ENCODE results near the gene THPO. TPM values are rescaled to one million over a fixed set of nuclear protein-coding genes. Genes with fewer than 3 reads are reported as not detected.

The THPO gene
- total and polyA plus RNA-seq, 2 donors (not counting 3 experiments of a cell fraction or from before 2014, with no cell fraction given): 0.08 TPM; not detected in 1

DNA sequence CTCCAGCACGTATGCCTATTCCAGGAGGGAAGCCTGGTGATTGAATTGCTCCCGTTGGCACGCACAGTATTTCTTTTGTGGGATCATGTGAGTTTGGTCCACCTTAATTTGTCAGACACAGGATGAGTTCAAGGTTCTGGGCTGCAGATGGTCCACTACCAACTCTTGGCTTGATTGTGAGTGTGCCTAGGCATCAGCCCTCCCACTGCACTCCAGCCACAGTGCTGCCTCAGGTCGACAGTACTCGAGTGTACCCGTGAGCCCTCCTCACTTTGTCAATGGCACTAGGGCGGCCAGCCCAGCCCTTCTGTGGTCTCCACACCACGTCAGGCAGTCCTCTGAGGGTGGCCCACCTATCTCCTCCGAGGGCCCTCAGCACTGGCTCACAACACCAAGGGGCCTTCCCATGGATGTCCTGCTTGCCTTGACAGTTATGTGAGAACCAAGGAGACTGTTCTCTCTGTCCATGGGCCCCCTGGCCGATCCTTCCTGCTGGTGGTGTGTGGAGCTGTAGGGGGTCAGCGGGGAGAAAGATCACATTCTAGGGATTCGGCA is 32.0 kb upstream of the THPO start:
- ChIA-PET POLR2A (no interaction called here), CTCF (interaction anchor here (1.0 to 1.2 kb wide), 2 partner anchors 38 to 58 kb away, joined by 3 to 4 read pairs; no protein-coding TSS in a partner anchor)
- H3K9me3 ChIP-seq (replicated peaks; ENCODE audit: control insufficient read depth, insufficient read depth, low read length): no peaks in the 10 kb centered on the region
- dilution Hi-C loops (cut with MboI; ENCODE audit: extremely low pct_ligation_motif_present, low sequenced_read_pairs) (no loop called here), intact Hi-C loops (cut with micrococcal nuclease) (no loop called here)
- H4K20me1 ChIP-seq (replicated peaks; ENCODE audit: control insufficient read depth, extremely low read depth, insufficient read depth, low read length): no peaks in the 10 kb centered on the region
- FAIRE-seq: no peak
- no peak for TF ChIP-seq JUN (IDR thresholded peaks at IDR 0.05; ENCODE audit: borderline replicate concordance, insufficient read depth, insufficient read length, low read depth)
- no peak for TF ChIP-seq EZH2 (IDR thresholded peaks at IDR 0.05; ENCODE audit: borderline replicate concordance, low read depth, low read length, severe bottlenecking)
- TF ChIP-seq MYC (IDR thresholded peaks at IDR 0.05; ENCODE audit: low read depth, low read length): no peak
- TF ChIP-seq, protein P1, sequence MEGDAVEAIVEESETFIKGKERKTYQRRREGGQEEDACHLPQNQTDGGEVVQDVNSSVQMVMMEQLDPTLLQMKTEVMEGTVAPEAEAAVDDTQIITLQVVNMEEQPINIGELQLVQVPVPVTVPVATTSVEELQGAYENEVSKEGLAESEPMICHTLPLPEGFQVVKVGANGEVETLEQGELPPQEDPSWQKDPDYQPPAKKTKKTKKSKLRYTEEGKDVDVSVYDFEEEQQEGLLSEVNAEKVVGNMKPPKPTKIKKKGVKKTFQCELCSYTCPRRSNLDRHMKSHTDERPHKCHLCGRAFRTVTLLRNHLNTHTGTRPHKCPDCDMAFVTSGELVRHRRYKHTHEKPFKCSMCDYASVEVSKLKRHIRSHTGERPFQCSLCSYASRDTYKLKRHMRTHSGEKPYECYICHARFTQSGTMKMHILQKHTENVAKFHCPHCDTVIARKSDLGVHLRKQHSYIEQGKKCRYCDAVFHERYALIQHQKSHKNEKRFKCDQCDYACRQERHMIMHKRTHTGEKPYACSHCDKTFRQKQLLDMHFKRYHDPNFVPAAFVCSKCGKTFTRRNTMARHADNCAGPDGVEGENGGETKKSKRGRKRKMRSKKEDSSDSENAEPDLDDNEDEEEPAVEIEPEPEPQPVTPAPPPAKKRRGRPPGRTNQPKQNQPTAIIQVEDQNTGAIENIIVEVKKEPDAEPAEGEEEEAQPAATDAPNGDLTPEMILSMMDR (IDR thresholded peaks at IDR 0.05; ENCODE audit: extremely low read depth in 1 of 2, insufficient read depth in 1 of 2, low read depth in 1 of 2, low read length in 2 of 2): no peak
- TF ChIP-seq FOS (IDR thresholded peaks at IDR 0.05; ENCODE audit: borderline replicate concordance, insufficient read depth, low read length): no peak
- no peak for TF ChIP-seq MAX (IDR thresholded peaks at IDR 0.05; ENCODE audit: insufficient read depth, insufficient read length)
- no peak for TF ChIP-seq POLR2A (IDR thresholded peaks at IDR 0.05; ENCODE audit: low read depth, low read length)
- no peak for TF ChIP-seq GATA2 (IDR thresholded peaks at IDR 0.05; ENCODE audit: insufficient read depth, insufficient read length, low read depth, low read length)
- no peak for TF ChIP-seq POLR2AphosphoS5 (IDR thresholded peaks at IDR 0.05; ENCODE audit: insufficient read depth, low read depth, low read length)
- no peaks in the 10 kb centered on the region for H3K4me1 ChIP-seq (ENCODE audit: control insufficient read depth, extremely low read depth, insufficient read depth, low read length)
- H2AFZ ChIP-seq (ENCODE audit: low read depth, low read length): no peak overlapping the region
- H3K9ac ChIP-seq (replicated peaks; ENCODE audit: extremely low read depth, insufficient read depth, low read length): no peak overlapping the region
- H3K79me2 ChIP-seq (ENCODE audit: control insufficient read depth, insufficient read depth, low read length): no peaks in the 10 kb centered on the region
- no peak overlapping the region for H3K4me3 ChIP-seq (replicated peaks in 1 of 3; ENCODE audit: insufficient read depth in 1 of 3, low read depth in 1 of 3, low read length in 3 of 3)
- H3K27ac ChIP-seq (ENCODE audit: insufficient read depth, low read depth, low read length): no peak overlapping the region
- no peaks in the 10 kb centered on the region for H3K9me1 ChIP-seq (replicated peaks; ENCODE audit: control insufficient read depth, extremely low read depth, insufficient read depth, low read length)
- H3K36me3 ChIP-seq (ENCODE audit: control insufficient read depth in 2 of 2, extremely low read depth in 1 of 2, insufficient read depth in 2 of 2, low read length in 2 of 2): no peaks in the 10 kb centered on the region
- no peak for DNase-seq (ENCODE audit: low read depth, low spot score)
- no TSS peak for BruUV-seq (replicated peaks)
- peaks cover 0 to 2% of the 10 kb centered on the region in 2 experiments for H3K27me3 ChIP-seq (ENCODE audit: control insufficient read depth in 2 of 2, insufficient read depth in 2 of 2, low read length in 2 of 2)
- no peak overlapping the region for H3K4me2 ChIP-seq (ENCODE audit: insufficient read depth, low read length)

All from endothelial cell of umbilical vein (primary cell).